Pulmonary artery endothelial cell (primary cell): Measurements from ENCODE around the gene KNDC1. TPM values are rescaled to one million over a fixed set of nuclear protein-coding genes. Genes with fewer than 3 reads are reported as not detected.
"Not testable (repeated sequence)": the region's sequence is repeated elsewhere in the genome, so short reads cannot be mapped to it uniquely, and the experiment has no call there.

Source experiments
- DNase-seq: peaks from one replicate; pipeline ENCODE4 v3.0.0-alpha.2; 2011; ENCODE audit warnings: low read depth, low spot score
- total RNA-seq: library from RNA; depleted of rRNA; stranded (reverse); fragments of >200 nt; gene quantifications from 2 replicates; pipeline ENCODE4 v1.2.3, GENCODE V29; 2014

KNDC1 gene
- total RNA-seq, 1 donor from 2014 or later = not detected

DNA sequence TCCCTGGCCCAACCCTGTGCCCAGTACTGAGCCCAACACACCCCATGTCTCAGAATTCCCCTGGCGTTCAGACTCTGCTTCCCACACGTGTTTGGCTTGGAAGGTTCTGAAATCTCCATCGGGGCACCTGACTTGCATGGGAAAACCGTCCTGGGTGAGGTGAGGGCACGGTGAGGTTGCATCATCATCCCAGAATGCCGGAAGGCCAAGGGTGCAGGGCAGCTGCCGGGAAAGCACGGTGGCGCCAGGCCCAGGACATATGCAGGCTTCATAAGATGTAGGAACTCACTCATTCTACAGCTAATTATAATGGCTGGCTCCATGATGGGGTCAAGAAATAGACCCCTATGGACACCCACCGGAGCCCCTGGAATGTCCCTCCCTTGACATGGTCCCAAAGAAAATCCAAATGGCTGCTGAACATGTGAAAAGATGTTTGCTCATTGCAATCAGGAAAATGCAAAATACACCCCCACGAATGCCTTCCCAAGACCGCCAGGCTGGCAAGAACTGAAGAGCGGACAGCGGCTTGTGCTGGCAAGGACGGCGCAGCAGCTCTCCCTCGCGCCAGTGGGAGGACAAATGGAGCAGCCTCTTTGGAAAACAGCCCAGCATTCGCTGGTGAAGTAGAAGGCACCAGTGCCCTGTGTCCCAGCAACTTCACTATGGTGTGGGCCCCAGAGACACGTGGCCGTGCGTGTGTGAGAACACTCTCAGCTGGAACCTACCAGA lies 2.3 kb downstream of the KNDC1 start:
- no peak for DNase-seq

DNA sequence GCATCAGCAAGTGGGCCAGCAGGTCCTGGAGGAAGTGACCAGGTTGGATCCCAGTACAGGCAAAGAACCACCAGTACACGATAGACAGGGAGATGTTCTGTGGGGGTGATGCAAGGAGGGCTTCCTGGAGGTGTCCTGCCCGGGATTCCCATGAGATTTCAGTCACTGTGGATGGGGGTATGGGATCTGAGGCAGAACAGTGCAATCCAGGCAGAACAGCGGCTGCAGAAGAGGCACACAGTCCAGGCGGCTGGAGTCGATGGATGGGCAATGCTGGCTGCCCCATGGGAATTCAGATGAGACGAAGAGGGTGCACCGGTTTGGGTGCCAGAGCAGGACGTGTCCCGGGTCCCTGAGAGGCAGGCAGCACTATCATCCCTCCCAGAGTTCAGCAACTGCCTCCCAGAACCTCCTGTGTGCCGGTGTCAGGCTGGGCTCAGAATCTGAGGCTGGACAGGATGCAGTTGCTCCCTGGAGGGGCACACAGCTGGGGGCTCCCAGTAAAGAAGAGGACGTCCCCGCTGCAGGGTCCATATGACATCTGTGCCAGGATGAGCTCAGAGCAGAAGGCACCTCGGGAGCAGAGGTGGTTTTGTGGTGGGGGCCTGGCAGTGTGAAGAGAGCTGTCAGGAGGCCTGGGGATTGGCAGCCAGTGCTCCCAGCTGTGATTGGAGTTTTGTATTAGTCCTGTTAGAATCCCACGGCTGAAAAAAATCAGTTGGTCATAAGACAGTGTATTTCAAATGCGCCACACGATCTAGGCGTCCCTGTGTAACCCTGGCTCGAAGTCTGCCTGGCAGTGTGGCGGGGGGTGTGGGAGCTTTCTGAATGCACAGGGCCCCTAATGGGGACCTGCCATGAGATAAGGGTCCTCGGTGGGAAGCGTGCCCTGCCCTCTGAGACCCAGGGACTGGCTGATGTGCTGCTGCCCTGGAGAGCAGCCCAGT lies 3.2 kb downstream of the KNDC1 start:
- DNase-seq = no peak

GRCh38 chr10:133163889-133164815 lies 4.1 kb downstream of the KNDC1 start:
- DNase-seq = no peak

DNA sequence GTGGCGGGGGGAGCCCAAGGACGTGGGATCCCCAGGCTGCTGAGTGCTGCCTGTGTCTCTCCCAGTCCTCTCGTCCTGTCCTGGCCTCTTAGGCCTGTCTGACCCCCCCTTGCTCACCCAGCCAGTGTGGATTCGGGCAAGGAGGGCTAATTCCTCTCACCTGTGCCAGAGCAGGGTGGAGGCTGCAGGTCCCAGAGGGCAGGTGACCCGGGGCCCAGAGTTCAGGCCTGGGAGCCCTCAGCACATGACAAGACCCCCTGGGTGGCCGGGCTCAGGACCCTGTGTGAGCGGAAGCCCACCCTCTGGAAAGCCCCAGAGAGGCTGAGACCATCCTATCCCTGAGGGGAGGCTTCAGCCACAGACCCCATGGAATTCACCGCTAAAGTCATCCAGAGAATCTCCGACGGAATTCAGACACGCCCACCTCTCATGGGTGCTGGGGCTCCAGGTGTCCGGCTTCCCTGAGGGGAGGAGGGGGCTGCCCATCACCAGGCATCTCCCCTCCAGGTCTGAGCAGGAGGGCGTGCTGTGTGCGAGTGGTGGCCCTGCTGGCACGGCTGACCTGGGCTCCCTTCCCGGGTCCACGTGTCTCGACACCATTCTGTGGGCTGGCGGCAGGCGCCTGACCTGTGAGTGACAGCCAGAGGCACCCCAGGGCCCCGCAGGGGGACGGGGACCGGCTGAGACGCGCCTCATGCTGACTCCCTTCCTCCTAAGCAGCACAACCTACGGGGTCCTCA lies 5.0 kb downstream of the KNDC1 start:
- DNase-seq = no peak

GRCh38 chr10:133165556-133166503 lies 5.8 kb downstream of the KNDC1 start:
- no peak for DNase-seq

DNA sequence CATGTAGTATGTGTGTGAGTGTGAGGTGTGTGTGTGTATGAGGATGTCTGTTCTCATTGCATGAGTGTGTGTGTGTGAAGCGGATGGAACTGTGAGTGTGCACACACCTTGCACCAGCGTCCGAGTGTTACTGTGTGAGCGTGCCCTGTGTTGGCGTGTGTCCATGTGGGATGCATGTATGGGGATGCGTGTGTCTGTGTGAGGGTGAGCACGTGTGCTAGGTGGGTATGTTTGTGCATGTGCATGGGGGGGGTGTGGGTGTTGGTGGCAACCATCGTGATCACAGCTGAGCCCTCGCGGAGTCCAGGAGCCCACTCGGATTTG lies 6.4 kb downstream of the KNDC1 start:
- no peak for DNase-seq

- no peak for DNase-seq
Measured at GRCh38 chr10:133166828-133167692, 7.0 kb downstream of the KNDC1 start.

DNA sequence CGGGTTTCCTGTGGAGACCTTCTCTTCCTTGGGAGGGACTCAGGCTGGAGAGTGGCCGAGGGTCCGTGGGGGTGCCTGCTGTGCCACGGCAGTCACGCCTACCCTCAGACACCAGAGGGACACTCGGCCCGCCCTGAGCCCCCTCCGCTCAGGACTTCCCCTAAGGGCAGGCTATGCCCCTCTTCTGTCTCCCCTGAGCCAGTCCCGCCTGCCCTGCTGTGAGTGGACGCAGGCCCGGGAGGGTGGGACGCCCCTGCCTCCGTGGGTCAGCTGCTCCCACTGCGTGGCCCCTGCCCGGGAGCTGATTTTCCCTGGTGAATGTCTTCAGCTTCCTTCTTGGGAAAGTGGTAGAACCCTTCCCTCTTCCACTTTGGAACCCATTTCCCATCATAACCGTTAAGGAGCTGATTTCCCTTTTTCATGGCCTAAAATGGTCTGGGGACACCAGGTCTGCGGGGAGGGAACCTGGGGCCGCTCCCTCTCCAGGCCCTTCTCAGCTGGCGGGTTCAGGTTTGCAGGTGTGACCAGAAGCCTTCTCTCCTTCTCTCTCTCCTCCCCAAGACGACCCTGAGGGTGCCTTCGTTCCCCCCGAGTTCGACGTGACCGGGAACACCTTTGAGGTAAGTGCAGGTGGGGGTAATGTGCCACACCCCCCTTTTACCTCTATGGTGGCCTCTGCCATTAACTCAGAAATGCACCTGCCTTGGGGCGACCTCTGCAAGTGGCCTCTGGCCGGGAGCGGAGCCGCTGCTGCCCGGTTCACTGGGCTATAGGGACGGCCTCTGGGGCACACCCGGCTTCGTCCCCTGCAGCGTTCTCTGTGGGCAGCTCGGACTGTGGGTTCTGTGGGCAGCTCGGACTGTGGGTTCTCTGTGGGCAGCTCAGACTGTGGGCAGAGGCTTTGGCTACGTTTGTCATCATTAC lies 7.9 kb downstream of the KNDC1 start:
- DNase-seq = no peak

DNA sequence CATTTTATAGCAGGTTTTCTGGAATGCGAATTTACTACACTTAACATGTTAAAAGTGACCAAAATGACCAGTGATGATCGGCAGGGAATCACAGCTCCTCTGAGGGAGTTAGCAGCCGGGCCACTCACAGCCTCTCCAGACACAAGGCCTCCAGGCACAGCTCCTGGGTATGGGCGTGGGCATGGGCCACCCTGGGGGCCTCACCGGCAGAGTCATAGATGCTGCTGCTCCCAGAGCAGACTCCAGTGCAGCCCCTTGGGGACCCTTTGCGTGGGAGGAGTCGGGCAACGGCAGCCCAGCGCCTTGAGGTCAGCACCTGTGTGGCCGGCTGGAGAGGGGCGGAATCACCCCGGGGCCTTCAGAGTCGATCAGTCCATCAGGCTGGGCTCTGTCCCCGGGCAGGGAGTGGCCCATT lies 8.6 kb downstream of the KNDC1 start:
- no peak for DNase-seq

DNA sequence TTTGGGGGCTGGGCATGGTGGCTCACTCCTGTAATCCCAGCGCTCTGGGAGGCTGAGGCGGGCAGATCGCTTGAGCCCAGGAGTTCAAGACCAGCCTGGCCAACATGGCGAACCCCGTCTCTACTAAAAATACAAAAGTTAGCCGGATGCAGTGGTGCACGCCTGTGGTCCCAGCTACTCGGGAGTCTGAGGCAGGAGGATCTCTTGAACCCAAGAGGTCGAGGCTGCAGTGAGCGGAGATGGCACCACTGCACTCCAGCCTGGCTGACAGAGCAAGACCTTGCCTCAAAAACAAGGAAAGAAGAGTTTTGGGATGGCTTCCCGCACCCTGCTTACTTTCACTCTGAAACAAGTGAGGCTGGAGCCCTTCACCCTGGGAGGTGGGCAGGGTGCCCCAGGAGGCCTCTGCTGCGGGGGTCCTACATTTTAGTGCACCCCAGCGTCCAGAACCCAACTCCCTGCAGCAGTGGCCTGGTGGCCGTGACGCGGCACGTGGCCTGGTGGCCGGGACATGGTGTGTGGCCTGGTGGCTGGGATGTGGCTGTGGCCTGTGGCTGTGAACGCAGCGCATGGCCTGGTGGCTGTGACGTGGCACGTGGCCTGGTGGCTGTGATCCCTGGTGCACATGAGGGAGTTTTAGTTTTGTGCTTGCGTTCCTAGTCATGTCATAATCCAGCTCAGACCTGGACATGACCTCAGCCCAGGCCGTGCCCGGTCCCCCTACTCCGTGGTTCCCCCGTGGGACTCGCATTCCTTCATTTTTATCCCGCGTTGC lies 9.3 kb downstream of the KNDC1 start:
- no peak for DNase-seq

- DNase-seq = no peak
Measured at GRCh38 chr10:133170092-133170491, 10.1 kb downstream of the KNDC1 start.

GRCh38 chr10:133173860-133174640 lies 14.0 kb downstream of the KNDC1 start:
- DNase-seq = no peak

DNA sequence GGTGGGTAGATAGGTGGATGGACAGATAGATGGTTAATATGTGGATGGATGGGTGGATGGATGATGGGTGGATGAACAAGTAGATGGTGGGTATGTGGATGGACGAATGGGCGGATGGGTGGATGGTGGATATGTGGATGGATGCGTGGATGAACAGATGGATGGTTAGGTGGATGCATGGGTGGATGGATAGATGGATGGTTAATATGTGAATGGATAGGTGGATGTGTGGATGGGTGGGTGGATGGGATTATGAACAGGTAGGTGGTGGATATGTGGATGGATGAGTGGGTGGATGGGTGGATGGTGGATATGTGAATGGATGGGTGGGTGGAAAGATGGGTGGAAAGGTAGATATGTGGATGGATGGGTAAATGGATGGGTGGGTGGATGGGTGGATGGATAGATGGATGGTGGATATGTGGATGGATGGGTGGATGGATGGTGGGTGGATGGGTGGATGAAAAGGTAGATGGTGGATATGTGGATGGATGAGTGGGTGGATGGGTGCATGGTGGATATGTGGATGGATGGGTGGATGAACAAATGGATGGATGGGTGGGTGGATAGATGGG lies 14.8 kb downstream of the KNDC1 start:
- DNase-seq = no peak

GRCh38 chr10:133175624-133176023 lies 15.6 kb downstream of the KNDC1 start:
- not testable (repeated sequence) for DNase-seq

GRCh38 chr10:133176546-133176945 lies 16.5 kb downstream of the KNDC1 start:
- no peak for DNase-seq
